HCT116 (cell line): Measurements from ENCODE around the gene SUGP2.

Source experiments
- CEBPB ChIP-seq: IDR thresholded peaks from 2 replicates; pipeline ENCODE4 v1.6.1; 2012; ENCODE audit warnings: low read depth
- CTCF ChIP-seq, 3 experiments: fragments of 200-600 bp in 1 of 3; sonication (generic) in 1 of 3; IDR thresholded peaks in 2 of 3; conservative IDR thresholded peaks in 1 of 3; 2 replicates each; pipeline ENCODE4 v1.5.1; 2012 to 2017; ENCODE audit warnings: low read depth in 2 of 3, low read length in 2 of 3, antibody characterized with exemption in 1 of 3, borderline replicate concordance in 1 of 3, control low read depth in 1 of 3, mild to moderate bottlenecking in 1 of 3, mixed read lengths in 1 of 3, mixed run types in 1 of 3, moderate library complexity in 1 of 3; ENCODE audit not compliant: insufficient read depth in 1 of 3
- ZFX ChIP-seq: fragments of 450-650 bp; IDR thresholded peaks from 2 replicates; pipeline ENCODE4 v1.6.1; 2017

- TF ChIP-seq CTCF (IDR thresholded peaks at IDR 0.05 in 2 of 3, conservative IDR thresholded peaks at IDR 0.05 in 1 of 3; ENCODE audit: borderline replicate concordance in 1 of 3, insufficient read depth in 1 of 3, low read depth in 2 of 3, low read length in 2 of 3): no peak
- TF ChIP-seq ZFX: no peak
- TF ChIP-seq CEBPB: no peak
Observed at GRCh38 chr19:18948976-18949356, 84.4 kb downstream of the SUGP2 start.
